Ovary (tissue), 9 donors: ENCODE data around the gene ZNF148. TPM values are rescaled to one million over a fixed set of nuclear protein-coding genes. Genes with fewer than 3 reads are reported as not detected.

Source experiments
- DNase-seq, 5 donors: peaks; one replicate each; pipeline ENCODE4 v3.0.0-alpha.2; 2019 to 2020
- H3K27ac ChIP-seq, 2 donors: fragments of 200-600 bp; one replicate each; pipeline versions ENCODE4 v1.5.1 to v1.8.0; 2019 to 2022
- H3K27me3 ChIP-seq: fragments of 200-600 bp; one replicate; pipeline ENCODE4 v1.8.0; 2022
- H3K36me3 ChIP-seq: fragments of 200-600 bp; sonication (generic); one replicate; pipeline ENCODE4 v1.5.1; 2019
- H3K4me1 ChIP-seq: one replicate; pipeline ENCODE4 v1.8.1; 2013; ENCODE audit warnings: mild to moderate bottlenecking, moderate library complexity; ENCODE audit not compliant: insufficient read depth
- H3K4me3 ChIP-seq: fragments of 200-600 bp; sonication (generic); one replicate; pipeline ENCODE4 v1.5.1; 2017
- H3K9me3 ChIP-seq, 2 donors: fragments of 200-600 bp in 1 of 2; sonication (generic) in 1 of 2; one replicate each; pipeline versions ENCODE4 v1.5.1 to v1.8.1; 2013 to 2019; ENCODE audit warnings: mild to moderate bottlenecking in 1 of 2, moderate library complexity in 1 of 2
- EP300 ChIP-seq: sonication (generic); formaldehyde crosslinking; IDR thresholded peaks from one replicate; pipeline ENCODE4 v1.6.1; 2017; ENCODE audit warnings: antibody characterized with exemption
- POLR2A ChIP-seq: fragments of 450-650 bp; IDR thresholded peaks from one replicate; pipeline ENCODE4 v1.6.1; 2017; ENCODE audit warnings: antibody characterized with exemption, mild to moderate bottlenecking, moderate library complexity
- WGBS, 3 donors: extraction: QIAGEN DNeasy Blood & Tissue Kit in 1 of 3; methylation state at CpG; one replicate each; pipeline versions ENCODE4 v1.1.5 to v1.1.7; 2013 to 2017; 5-methylcytosine and 5-hydroxymethylcytosine counted together
- intact Hi-C, 4 donors: fragments of 100-400 bp; cut with DNase I; formaldehyde crosslinking; loops; one replicate each; pipeline versions ENCODE4 v1.11.0 to v1.15.1; 2022 to 2023
- polyA plus RNA-seq, 2 donors: library from polyadenylated mRNA; stranded (reverse); fragments of 200-250 nt in 1 of 2; fragments of 350-450 nt in 1 of 2; fragmentation: Illumina TruSeq in 1 of 2; extraction: RNeasy Lipid Tissue Mini Kit (QIAGEN cat#74804) in 1 of 2; gene quantifications; one replicate each; pipeline ENCODE4 v1.2.3, GENCODE V29; 2013 to 2014
- total RNA-seq, 7 donors: library from RNA; depleted of rRNA in 2 of 7; stranded (reverse); fragments of >200 nt in 2 of 7; fragmentation: NEBNext Ultra II Directional in 3 of 7; extraction: Animal tissue kit (Norgen Biotek cat#: 25700) in 3 of 7; gene quantifications; one replicate each; pipeline versions ENCODE4 v1.1.0 to v1.2.4, GENCODE V29; 2016 to 2023
- TF ChIP-seq, protein P1 (sequence below), 3 donors: fragments of 450-650 bp in 2 of 3; fragments of 200-600 bp in 1 of 3; IDR thresholded peaks; one replicate each; pipeline versions ENCODE4 v1.5.1 to v1.8.0; 2016 to 2022; ENCODE audit warnings: antibody characterized with exemption in 3 of 3, mild to moderate bottlenecking in 1 of 3
- donor health status: DM: no; HTN: no; CAD: no; lungs with moderate emphysema.
- donor health status: DM: no; HTN: no; CAD: no.
- donor health status: Bipolar disorder and iron deficiency.
- donor health status: DM: yes; HTN: yes; CAD: no.
- donor health status: DM: no; HTN: no; CAD: no.
- donor health status: DM: yes; HTN: yes; CAD: no.

ZNF148 gene
- total and polyA plus RNA-seq, 9 donors, result 9.1 to 98.8 (median 66.8) TPM

DNA sequence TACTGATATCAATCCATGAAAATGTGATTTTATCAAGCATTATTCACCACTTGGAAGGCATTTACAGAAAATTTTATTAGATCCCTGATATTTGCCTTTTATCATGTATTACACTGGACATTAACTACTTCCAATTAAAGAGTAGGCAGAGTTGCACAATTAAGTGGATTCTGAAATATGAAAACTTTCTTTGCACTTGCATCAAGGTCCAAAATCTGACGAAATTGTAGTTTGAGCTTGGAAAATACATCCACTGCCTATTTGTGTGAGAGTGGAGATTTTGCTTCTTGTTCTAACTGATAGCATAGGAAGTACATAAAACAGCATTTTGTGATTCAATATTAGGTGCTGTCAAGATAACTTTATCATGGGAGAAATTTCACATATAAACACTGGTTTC is 113.0 kb downstream of the ZNF148 start:
- H3K36me3 ChIP-seq, result no peaks in the 10 kb centered on the region
- 26 to 53% (median 43%) methylated on average over 1 of the region's 1 CpG for WGBS, 3 donors
- no peak overlapping the region for H3K4me3 ChIP-seq
- no peak for TF ChIP-seq EP300
- no peak for TF ChIP-seq POLR2A
- TF ChIP-seq, protein P1, sequence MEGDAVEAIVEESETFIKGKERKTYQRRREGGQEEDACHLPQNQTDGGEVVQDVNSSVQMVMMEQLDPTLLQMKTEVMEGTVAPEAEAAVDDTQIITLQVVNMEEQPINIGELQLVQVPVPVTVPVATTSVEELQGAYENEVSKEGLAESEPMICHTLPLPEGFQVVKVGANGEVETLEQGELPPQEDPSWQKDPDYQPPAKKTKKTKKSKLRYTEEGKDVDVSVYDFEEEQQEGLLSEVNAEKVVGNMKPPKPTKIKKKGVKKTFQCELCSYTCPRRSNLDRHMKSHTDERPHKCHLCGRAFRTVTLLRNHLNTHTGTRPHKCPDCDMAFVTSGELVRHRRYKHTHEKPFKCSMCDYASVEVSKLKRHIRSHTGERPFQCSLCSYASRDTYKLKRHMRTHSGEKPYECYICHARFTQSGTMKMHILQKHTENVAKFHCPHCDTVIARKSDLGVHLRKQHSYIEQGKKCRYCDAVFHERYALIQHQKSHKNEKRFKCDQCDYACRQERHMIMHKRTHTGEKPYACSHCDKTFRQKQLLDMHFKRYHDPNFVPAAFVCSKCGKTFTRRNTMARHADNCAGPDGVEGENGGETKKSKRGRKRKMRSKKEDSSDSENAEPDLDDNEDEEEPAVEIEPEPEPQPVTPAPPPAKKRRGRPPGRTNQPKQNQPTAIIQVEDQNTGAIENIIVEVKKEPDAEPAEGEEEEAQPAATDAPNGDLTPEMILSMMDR (IDR thresholded peaks at IDR 0.05), result no peak
- H3K27ac ChIP-seq, result no peak overlapping the region
- H3K9me3 ChIP-seq, result no peaks in the 10 kb centered on the region
- no peak for DNase-seq
- intact Hi-C loops, result no loop called here
- no peaks in the 10 kb centered on the region for H3K4me1 ChIP-seq
- no peaks in the 10 kb centered on the region for H3K27me3 ChIP-seq

DNA sequence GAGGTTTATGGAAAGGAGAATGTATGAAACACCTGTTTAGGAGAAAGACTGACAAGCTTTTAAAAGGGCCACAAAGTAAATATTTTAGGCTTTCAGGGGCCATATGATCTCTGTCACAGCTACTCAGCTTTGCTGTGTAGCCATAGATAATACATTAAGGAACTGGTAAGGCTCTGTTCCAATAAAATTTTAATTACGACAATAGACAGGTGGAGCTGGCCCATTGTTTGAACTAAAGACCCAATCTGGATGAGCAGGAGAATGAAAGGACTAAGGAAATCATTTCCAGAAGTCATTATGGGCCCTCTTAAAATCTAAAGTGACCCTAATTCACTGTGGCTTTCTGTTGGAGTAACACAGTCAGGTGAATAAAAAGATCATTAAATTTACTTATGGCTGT is 114.1 kb downstream of the ZNF148 start:
- Histone ChIP-seq H3K36me3 (no peaks in the 10 kb centered on the region), H3K4me3 (no peak overlapping the region), H3K9me3 (no peaks in the 10 kb centered on the region), H3K4me1 (no peaks in the 10 kb centered on the region), H3K27me3 (no peaks in the 10 kb centered on the region), H3K27ac (no peak overlapping the region)
- intact Hi-C loops, result no loop called here
- no peak for DNase-seq
- TF ChIP-seq EP300 (no peak), POLR2A (no peak)
- TF ChIP-seq, protein P1 (IDR thresholded peaks at IDR 0.05), result no peak
- 88 to 100% (median 92%) methylated on average over 1 of the region's 1 CpG for WGBS, 3 donors

DNA sequence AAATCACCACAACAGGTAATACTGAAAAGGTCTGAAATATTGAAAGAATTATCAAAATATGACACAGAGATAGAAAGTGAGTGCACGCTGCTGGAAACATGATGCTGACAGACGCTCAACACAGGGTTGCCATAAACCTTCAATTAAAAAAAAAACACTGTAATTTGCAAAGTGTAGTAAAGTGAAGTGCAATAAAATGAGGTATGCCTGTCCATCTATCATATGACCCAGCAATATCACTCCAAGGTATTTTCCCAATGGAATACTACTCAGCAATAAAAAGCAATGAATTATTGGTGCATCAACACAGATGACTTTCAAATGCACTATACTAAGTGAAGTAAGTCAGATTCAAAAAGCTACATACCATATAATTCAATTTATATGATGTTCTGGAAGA is 115.0 kb downstream of the ZNF148 start:
- no peak overlapping the region for H3K4me3 ChIP-seq
- WGBS, 3 donors, result 97 to 100% (median 97%) methylated on average over 2 of the region's 2 CpGs
- H3K9me3 ChIP-seq, result no peaks in the 10 kb centered on the region
- intact Hi-C loops, result no loop called here
- DNase-seq, result no peak
- TF ChIP-seq POLR2A (no peak), EP300 (no peak)
- TF ChIP-seq, protein P1 (IDR thresholded peaks at IDR 0.05), result no peak
- no peaks in the 10 kb centered on the region for H3K36me3 ChIP-seq
- H3K4me1 ChIP-seq, result no peaks in the 10 kb centered on the region
- no peaks in the 10 kb centered on the region for H3K27me3 ChIP-seq
- no peak overlapping the region for H3K27ac ChIP-seq

DNA sequence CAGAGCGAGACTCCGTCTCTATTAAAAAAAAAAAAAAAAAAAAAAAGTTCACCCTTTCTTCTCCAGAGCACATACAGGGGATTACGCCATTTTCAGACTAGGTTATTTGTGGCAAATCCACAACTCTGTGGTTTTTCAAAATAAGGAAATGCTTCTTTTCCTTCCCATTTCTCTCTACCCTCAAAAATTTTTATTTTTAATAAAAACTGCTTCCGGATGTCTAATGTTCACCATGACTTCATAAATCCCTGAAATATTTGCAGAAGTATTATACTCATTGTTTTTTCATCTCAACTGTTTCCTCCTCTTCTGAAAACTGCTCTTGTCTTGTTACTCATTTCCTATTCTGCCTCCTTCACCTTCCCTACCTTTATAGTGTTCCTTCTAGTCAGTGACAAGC is 117.6 kb downstream of the ZNF148 start:
- Histone ChIP-seq H3K27ac (no peak overlapping the region), H3K4me1 (no peaks in the 10 kb centered on the region), H3K9me3 (no peaks in the 10 kb centered on the region), H3K27me3 (no peaks in the 10 kb centered on the region), H3K4me3 (no peak overlapping the region), H3K36me3 (no peaks in the 10 kb centered on the region)
- WGBS, 3 donors, result 93 to 96% (median 93%) methylated on average over 4 of the region's 4 CpGs
- TF ChIP-seq POLR2A, result no peak
- no peak for TF ChIP-seq EP300
- TF ChIP-seq, protein P1 (IDR thresholded peaks at IDR 0.05), result no peak
- no peak for DNase-seq
- intact Hi-C loops, result no loop called here

DNA sequence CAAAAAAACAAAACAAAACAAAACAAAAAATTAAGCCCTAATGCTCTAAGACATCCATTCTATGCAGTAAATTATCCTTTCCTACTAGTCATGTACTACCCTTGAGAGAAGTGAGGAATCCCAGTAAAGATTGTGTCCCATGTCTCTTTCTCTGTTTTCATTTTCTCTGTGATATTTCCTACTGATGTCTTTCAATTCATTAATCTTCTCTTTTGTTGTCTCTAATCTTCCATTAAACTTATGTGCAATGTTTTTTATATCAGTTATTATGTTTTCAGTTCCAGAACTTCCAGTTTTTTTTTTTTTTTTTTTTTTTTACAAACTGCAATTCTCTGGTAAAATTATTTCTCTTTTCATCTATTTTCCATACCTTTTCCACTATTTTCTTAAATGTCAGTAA is 118.5 kb downstream of the ZNF148 start:
- H3K36me3 ChIP-seq, result no peaks in the 10 kb centered on the region
- TF ChIP-seq, protein P1 (IDR thresholded peaks at IDR 0.05), result no peak
- TF ChIP-seq EP300 (no peak), POLR2A (no peak)
- H3K27me3 ChIP-seq, result no peaks in the 10 kb centered on the region
- no peaks in the 10 kb centered on the region for H3K9me3 ChIP-seq
- intact Hi-C loops, result no loop called here
- H3K27ac ChIP-seq, result no peak overlapping the region
- H3K4me3 ChIP-seq, result no peak overlapping the region
- no peak for DNase-seq
- no peaks in the 10 kb centered on the region for H3K4me1 ChIP-seq
